ENCODE data around the gene DENND5B.
"Not testable (repeated sequence)": the region's sequence is repeated elsewhere in the genome, so short reads cannot be mapped to it uniquely, and the experiment has no call there.

DENND5B gene

DNA sequence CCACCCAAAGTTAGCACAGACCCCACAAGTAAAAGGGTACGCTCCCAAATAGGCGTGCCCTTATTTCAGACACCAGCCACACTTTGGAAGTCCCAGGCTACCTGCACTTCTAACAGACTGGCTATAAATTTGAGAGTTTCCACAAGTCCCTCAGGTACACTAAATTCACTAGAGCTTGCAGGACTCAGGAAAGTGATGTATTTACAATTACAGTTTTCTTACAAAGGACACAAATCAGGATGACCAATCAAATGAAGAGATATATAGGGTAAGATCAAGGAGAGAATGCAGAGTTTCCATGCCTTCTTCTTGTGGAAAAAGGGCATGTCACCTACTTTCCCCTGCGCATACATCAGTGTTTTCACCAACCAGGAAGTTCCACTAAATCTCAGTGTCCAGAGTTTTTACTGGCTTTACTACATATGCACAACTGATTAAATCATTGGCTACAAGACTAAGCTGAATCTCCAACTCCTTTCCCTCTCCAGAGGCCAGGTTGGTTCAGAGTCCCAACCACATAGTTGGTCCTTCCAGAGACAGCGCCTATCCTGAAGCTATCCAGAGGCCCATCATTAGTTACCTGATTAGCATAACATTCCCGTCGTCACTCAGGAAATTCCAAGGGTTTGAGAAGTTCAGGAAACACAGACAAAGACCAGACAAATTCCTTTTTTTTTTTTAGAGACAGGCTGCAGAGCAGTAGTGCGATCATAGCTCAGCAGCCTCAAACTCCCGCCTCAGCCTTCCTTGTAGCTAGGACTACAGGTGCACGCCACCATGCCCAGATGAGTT lies 84.2 kb downstream of the DENND5B start:
- no peak for DNase-seq (ENCODE audit: low spot score)

DNA sequence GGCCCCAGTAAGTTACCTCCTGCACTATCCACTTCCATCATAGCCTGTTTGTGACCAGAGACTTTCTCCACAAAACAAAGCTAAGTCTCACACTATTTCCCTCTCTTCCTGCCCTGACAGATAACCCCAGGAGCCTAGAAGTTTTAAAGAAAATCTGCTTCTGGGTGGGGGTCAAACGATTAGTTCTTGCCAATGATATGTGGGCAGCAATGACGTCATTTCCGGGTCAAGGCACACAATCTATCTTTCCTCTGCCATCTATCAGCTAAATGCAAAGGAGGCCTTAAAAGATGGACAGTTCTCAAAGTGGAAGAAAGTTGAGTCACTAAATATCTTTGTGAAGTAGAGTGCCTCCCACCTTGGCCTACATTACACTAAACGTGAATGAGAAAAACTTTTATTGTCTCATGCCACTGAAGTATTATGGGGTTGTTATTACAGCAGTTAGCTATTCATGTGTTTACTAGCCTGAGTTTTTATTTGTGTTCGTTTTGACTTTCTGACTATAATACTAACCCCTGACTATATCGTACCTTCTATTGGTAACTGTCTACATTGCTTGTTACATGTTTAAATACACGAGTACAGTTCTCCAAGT lies 86.2 kb downstream of the DENND5B start:
- DNase-seq (ENCODE audit: low spot score): no peak

DNA sequence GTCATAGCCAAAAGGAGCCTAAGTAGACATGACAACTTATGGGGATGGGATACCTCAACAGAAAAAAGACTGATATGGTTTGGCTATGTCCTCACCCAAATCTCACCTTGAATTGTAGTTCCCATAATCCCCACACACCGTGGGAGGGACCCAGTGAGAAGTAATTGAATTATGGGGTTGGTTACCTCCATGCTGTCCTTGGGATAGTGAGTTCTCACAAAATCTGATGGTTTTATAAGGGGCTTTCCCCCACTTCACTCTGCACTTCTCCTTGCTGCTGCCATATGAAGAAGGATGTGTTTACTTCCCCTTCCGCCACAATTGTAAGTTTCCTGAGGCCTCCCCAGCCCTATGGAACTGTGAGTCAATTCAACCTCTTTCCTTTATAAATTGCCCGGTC lies 89.9 kb downstream of the DENND5B start:
- not testable (repeated sequence) for DNase-seq (ENCODE audit: low spot score)

DNA sequence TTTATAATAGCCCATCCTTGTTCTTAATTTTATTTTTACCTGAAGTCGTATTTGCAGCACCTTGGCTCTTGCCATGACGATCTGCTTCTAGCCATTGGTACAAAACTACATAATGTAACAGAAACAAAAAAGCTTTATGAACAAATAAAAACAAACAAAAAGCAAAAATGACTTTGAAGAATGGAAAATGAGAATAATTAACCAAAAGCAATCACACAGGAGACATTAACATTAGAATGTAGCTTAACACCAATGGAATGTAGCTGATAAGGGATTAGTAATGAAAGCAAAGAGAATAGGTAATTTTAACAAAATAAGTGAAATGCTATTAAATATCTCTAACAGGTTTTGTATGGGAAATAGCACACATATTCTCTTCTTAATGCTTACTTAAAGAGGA lies 91.4 kb downstream of the DENND5B start:
- no peak for DNase-seq (ENCODE audit: low spot score)

DNA sequence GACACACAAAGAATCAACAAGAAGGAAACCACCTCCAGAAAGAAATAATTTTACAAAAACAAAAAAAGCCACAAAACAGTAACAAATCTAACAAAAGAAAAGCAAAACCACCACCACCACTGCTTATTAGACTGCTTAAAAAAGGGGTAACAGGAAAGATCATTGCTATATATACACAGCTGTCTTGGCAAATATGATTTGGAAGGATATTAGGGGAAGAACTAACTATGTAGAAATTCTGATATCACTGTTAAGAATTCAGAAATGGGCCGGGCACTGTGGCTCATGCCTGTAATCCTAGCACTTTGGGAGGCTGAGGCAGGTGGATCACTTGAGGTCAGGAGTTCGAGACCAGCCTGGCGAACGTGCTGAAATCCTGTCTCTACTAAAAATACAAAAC lies 92.5 kb downstream of the DENND5B start:
- DNase-seq (ENCODE audit: low spot score): no peak

DNA sequence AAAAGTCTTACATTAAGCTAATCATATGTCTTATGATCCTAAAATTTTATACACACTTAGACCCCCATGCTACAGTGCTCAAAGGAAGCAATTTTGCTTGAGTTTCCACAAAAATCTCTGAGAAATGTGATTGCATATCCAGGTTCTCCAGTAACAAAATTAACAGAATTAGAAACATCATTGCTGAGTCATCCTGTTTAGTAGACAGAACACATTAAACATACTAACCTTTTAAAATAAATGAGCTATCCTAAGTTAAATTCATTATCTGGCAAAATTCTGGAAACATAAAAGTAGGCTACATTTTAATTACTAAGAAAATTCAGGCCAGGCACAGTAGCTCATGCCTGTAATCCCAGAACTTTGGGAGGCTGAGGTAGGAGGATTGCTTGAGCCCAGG lies 94.7 kb downstream of the DENND5B start:
- no peak for DNase-seq (ENCODE audit: low spot score)

DNA sequence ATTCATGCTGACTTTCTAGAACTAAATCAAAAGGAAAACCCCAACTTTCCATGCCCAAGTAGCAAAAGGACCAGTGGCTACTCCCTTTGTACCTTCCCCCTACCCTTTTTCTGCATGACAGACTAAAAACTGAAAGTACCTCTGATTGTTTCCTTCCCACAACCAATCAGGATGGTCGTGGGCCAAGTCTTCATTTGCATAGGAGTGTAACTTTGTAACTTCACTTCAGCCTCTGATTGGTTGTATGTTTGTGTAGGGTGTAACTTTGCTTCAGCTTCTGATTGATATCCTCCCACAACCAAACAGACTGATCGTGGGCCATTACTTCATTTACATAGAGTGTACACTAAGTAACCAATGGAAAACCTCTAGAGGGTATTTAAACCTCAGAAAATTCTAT lies 96.5 kb downstream of the DENND5B start:
- no peak for DNase-seq (ENCODE audit: low spot score)

DNA sequence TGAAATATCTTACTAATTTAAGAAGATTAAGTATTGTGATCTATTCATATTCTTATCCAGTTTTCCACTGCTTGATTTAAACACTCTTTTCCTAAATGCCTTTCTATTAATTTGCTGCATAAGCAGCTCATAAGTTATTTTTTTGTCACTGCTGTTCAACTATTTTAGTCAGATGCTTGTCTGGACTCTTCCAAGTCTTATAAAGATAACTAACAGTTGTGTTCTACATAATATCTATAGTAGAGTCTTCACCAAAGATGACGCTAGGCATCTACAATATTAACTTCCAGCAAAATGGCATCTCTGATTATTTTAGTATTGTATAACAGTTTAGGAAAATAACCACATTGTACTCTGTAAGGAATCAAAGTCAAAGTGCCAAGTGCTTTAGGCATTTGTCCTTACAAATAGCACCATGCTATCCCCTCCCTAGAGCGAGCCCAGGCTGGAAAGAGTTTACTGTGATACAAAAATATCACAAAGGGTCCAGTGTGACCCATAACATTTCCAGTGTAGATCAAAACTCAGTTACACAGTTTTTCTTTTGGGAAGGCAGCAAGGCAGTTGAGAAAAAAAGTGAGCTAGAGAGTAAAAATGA lies 98.2 kb downstream of the DENND5B start:
- no peak for DNase-seq (ENCODE audit: low spot score)

DNA sequence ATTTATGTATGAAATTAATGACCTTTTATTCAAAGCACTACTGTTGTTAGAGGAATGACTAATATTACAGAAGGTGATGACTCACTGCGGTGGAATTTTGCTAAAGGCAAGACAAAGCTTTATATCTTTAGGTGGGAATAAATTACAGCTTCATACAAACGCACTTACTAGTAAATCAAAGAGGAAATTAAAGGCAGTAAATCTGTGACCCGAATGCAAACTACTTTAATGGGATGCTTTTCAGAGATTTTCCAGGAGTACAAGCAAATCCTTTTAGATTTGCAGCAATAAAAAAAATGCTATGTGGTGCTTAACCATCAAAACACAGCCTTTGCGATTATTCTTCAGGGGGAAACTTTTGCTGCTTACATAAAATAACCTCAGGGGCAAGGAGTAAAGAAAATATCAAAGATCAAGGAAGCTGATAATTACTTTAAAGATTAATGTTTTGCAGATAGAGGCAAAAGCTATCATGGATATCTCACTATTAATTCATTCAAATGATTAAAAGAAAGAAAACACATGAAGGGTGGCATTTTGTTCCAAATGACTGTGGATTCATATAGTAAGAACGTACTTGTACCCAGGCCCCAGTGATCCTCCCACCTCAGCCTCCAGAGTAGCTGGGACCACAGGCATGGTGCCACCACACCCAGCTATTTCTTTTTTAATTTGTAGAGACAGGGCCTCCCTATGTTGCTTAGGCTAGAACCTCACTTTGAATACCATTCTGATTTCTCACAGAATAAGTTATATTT lies 98.9 kb downstream of the DENND5B start:
- no peak for DNase-seq (ENCODE audit: low spot score)

DNA sequence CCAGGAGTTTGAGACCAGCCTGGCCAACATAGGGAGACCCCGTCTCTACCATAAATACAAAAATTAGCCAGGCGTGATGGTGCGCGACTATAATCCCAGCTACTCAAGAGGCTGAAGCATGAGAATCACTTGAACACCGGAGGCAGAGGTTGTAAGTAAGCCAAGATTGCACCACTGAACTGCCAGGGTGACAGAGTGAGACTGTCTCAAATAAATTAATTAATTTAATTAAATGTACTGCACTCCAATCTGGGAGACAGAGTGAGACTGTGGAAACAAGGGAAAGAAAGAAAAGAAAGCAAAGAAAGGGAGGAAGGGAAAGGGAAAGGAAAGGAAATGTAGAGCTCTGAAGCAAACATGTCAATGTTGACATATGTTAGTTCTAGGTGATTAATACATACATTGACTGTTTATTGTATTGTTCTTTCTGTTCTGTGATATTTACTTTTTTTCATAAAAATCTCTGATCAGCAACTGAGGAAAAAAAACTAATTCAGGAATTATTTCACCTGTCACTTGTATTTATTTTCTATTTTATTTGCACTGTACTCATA lies 99.6 kb downstream of the DENND5B start:
- DNase-seq (ENCODE audit: low spot score): no peak

DNA sequence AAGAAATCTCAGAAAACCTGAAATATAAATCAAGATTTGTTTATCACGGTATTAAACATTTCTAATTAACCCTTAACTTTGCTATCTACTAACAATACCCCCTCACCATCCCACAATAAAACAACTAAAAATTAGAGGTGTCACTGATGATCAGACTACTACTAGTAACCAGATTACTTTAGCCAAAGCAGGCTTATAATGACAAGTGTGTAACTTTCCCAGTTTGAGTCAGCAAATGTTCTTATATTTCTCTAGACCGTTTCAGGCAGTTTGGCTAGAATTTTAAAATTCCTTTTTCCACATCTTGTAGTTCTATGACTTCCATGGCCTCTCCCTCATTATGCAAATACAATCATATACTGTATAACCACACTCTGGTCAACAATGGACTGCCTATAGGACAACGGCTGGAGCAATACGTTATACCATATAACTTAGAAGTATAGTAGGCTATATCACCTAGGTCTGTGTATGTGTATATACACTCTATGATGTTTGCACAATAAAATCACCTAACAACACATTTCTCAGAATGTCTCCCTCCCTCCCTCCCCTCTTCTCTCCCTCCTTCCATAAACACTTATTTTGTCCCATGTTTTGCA lies 102.1 kb downstream of the DENND5B start:
- DNase-seq (ENCODE audit: low spot score): no peak

DNA sequence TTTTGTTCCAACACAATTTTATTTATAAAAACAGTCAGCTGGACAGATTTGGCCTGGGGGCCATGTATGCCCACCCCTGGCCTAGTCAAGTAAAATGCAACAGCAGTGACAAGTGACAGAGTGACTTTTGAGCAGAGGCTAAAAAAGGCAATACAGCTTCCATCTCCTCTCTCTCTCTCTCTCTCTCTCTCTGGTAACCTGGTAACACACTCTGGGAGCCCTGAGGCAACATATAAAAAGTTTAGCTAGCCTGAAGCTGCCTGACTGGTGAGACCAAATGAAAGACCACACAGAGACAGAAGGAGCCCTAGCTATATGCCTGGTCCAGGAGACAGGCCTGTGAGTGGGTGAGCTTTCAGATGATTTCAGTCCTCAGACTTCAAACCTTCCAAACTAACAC lies 105.4 kb downstream of the DENND5B start:
- DNase-seq (ENCODE audit: low spot score): no peak

DNA sequence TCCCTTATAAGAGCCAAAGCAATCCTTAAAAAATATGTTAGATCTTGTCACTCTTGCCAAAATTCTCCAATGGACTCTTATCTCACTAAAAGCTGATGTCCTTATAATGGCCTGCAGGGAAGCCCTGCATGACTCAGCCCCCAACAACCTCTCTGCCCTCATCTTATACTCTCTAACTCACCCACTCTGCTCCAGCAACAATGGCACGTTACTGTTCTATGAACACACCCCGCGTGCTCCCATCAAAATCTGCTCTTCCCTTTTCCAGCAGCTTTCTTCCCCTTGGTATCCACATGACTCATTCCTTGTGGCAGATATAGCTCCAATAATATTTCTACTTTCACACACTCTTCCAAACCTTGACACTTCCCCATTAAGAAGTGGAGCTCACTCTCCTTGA lies 108.1 kb downstream of the DENND5B start:
- no peak for DNase-seq (ENCODE audit: low spot score)

DNA sequence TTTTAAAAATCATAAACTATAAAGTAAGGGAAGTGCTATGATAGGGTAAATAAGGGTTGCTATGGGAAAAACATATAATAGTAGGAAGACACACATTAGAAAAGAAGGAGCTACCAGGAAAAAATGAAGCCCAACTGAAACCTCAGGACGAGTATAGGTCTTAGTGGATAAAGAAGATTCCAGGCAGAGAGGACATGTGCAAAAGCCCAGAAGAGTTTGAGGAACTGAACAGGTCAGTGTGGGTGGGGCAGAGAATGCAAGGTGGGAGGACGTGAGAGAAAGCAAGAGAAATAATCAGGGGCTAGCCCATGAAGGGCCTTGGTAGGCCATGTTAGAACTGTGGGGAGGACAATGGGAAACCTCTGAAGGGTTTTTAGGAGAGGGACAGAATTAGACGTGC lies 109.5 kb downstream of the DENND5B start:
- no peak for DNase-seq (ENCODE audit: low spot score)

DNA sequence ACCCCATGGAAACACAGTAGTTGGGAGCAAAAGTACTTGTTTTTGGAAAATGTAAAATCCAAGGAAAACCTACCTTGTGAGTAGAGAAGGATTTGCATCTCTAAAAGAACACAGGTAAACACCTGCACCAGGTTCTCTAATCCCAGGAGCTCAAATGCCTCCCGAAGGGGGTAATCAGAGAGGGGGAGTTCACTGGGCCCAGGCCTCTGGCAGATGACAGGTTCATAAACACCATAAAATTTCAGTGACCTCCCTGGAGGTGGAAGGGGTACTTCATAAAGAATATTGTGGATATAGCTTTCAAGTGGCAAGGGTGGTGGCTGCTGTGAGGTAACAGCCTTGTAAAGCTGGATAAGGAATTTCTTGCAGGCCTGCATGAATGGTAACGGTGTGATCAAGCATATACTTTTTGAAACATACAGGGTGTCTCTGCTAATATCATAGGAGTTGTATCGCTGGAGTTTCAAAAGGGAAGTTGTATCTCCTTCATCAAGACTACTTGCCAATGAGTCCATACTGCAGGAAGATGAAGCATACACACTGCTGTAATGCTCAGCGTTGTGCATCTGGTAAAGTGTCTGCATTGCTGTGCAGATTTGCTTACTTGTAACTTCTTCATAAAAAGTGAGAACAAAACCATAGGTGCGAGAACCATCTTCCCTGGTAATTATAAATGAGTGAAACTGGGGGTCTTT lies 111.3 kb downstream of the DENND5B start:
- peak; percentile 8 for DNase-seq (ENCODE audit: low spot score)

DNA sequence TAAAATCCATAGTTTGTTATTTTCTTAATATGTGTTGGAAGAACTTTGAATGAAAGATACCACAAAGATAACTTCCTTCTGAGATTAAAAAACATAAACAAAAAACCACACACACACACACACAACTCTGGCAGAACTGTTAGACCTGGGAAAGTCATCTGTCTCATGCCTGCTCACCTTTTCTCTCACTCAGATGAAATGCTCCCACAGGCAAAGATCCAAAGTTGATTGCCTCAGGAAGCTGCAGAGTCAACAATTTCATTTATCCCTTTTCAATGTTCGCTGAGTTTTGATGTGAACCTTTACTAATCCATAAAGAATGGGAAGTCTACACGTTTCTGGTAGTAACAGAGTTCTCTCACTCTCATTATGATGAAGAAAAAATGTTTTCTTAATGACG lies 112.0 kb downstream of the DENND5B start:
- no peak for DNase-seq (ENCODE audit: low spot score)

DNA sequence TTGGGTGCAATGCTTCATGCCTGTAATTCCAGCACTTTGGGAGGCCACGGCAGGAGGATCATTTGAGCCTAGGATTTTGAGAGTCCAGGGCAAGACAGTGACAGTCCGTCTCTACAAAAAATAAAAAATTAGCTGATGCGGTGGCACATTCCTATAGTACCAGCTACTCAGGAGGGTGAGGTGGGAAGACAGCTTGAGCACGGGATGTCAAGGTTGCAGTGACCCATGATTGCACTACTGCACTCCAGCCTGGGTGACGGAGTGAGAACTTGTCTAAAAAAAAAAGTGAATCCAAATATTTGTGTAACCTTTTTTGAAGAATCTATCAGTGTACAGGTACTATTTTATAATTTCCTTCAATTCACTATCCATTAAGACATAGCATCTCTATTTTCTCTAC lies 112.5 kb downstream of the DENND5B start:
- DNase-seq (ENCODE audit: low spot score): no peak

DNA sequence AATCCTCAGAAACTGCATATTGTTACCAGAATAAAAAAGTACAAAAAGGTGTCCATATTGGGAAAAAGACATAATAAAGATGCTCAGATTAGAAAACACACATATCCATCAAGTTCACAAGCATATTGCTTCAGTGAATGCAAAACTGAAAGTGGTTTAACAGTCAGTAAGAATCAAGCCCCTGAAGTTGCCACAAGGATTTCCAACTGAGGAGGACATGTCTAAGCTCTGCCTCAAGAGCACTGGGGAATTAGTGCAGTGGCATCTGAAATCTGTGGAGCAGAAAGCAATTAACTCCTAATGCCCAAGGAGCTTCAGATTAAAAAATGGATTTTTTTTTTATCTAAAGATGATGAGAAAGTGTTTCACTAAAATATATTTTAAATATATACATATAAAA lies 113.2 kb downstream of the DENND5B start:
- peak; percentile 15 for DNase-seq (ENCODE audit: low spot score)

DNA sequence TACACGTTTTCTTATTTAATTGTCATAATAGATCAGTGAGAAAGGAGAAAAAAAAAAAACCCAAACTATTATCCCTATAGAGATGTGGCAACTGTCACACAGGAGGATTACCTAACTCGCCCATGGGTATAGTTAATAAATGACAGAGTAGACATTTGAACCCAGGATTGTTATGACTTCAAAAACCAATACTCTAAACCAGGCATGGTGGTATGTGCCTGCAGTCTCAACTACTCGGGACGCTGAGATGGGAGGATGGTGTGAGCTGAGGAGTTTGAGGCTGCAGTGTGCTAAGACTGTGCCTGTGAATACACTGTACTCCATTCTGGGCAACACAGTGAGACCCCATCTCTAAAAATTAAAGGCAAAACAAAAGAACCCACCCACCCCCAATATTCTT lies 114.5 kb downstream of the DENND5B start:
- no peak for DNase-seq (ENCODE audit: low spot score)

DNA sequence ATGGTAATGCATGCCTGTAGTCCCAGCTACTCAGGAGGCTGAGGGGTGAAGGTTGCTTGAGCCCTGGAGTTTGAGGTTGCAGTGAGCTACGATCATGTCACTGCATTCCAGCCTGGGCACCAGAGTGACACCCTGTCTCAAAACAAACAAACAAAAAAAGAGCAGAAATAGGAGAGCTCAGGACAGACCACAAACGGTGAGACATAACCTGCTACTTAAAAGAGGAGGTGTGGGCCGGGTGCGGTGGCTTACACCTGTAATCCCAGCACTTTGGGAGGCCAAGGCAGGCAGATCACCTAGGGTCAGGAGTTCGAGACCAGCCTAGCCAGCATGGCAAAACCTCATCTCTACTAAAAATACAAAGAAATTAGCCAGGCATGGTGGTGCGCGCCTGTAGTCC lies 115.3 kb downstream of the DENND5B start:
- not testable (repeated sequence) for DNase-seq (ENCODE audit: low spot score)

DNA sequence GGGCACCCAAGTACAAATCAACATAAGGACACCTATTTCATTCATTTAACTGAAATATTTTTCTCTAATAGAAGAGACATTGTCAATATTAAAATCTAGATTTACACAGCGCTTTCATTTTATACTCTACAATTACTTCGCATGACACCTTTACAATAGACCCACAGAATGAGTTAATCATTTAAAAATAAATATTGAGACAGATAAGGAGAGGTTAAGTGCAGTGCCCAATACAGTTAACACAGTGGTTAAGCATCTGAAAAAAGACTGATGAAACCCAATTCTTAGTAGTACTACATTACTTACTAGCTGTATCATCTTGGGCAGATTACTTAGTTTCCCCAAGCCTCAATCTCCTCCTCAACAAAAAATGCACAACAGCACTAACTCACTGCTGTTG lies 116.2 kb downstream of the DENND5B start:
- no peak for DNase-seq (ENCODE audit: low spot score)

DNA sequence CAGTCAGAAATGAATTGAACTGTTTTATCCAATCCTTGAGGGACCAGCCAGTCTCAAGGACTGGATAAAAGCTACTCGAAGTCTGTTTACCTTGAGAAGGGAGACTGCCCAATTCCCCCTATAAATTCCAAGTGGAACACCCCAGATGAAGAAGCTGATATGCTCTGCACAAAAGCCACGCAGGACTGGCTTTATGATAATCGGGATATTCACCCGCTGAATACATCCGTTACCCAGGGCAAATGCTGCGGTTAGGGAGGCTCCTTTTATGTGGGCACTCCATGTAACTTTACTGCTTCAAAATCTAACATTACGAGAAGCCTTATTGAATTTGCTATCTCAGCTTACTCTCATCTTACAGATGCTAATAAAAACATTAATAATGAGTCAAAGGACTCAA lies 119.1 kb downstream of the DENND5B start:
- no peak for DNase-seq (ENCODE audit: low spot score)

Data from NAMALWA (cell line).